Adrenal gland (tissue), 5 donors: ENCODE results near the gene SF3B2.

Experiments used
- CTCF ChIP-seq, 6 experiments: fragments of 450-650 bp in 4 of 6; fragments of 200-600 bp in 2 of 6; sonication (generic) in 1 of 6; IDR thresholded peaks; 1 replicate in 5 of 6; 2 replicates in 1 of 6; pipeline versions ENCODE4 v1.5.1 to v1.8.0; 2016 to 2021; ENCODE audit warnings: antibody characterized with exemption in 6 of 6, mild to moderate bottlenecking in 2 of 6, moderate library complexity in 1 of 6
- POLR2A ChIP-seq, 2 donors: fragments of 450-650 bp; IDR thresholded peaks; one replicate each; pipeline ENCODE4 v1.6.1; 2017; ENCODE audit warnings: antibody characterized with exemption in 2 of 2, mild to moderate bottlenecking in 2 of 2, moderate library complexity in 1 of 2
- donor health status: DM: no; HTN: no; CAD: no.

GRCh38 chr11:66050581-66051231, 1.5 kb upstream of the SF3B2 start:
- TF ChIP-seq CTCF (IDR thresholded peaks at IDR 0.05) (no peak), POLR2A (IDR thresholded peaks at IDR 0.05) (no peak)
